Ascending aorta (tissue), 2 donors: ENCODE measurements around the gene MAOA. TPM values are rescaled to one million over a fixed set of nuclear protein-coding genes. Genes with fewer than 3 reads are reported as not detected.

Source experiments
- DNase-seq, 2 donors: peaks; one replicate each; pipeline ENCODE4 v3.0.0-alpha.2; 2019; ENCODE audit warnings: low spot score in 2 of 2
- H3K27ac ChIP-seq, 2 donors: fragments of 200-600 bp; sonication (generic); one replicate each; pipeline ENCODE4 v1.5.1; 2016 to 2017; ENCODE audit warnings: mild to moderate bottlenecking in 1 of 2
- H3K27me3 ChIP-seq: fragments of 200-600 bp; sonication (generic); one replicate; pipeline ENCODE4 v1.5.1; 2017
- H3K36me3 ChIP-seq, 2 donors: fragments of 200-600 bp; sonication (generic); one replicate each; pipeline ENCODE4 v1.5.1; 2016
- H3K4me1 ChIP-seq, 2 donors: fragments of 200-600 bp; sonication (generic); one replicate each; pipeline ENCODE4 v1.5.1; 2016 to 2017; ENCODE audit warnings: mild to moderate bottlenecking in 1 of 2
- H3K4me3 ChIP-seq, 2 donors: fragments of 200-600 bp; sonication (generic); one replicate each; pipeline ENCODE4 v1.5.1; 2016 to 2017; ENCODE audit warnings: mild to moderate bottlenecking in 1 of 2
- H3K9me3 ChIP-seq, 2 donors: fragments of 200-600 bp; sonication (generic); one replicate each; pipeline ENCODE4 v1.5.1; 2016
- CTCF ChIP-seq, 3 experiments: fragments of 200-600 bp in 2 of 3; fragments of 450-650 bp in 1 of 3; sonication (generic) in 2 of 3; IDR thresholded peaks; one replicate each; pipeline ENCODE4 v1.5.1; 2016 to 2019; ENCODE audit warnings: antibody characterized with exemption in 3 of 3, mild to moderate bottlenecking in 1 of 3, moderate library complexity in 1 of 3
- intact Hi-C: fragments of 100-400 bp; cut with DNase I; formaldehyde crosslinking; loops from one replicate; pipeline ENCODE4 v1.15.1; 2023
- total RNA-seq: library from RNA; depleted of rRNA; stranded (reverse); fragments of >200 nt; gene quantifications from one replicate; pipeline ENCODE4 v1.1.0, GENCODE V29; 2016

MAOA gene
- total RNA-seq, 1 donor from 2014 or later, result 93.6 TPM

GRCh38 chrX:43747476-43747875 is 91.4 kb downstream of the MAOA start:
- no peak for TF ChIP-seq CTCF (IDR thresholded peaks at IDR 0.05)
- Histone ChIP-seq H3K27ac (no peak overlapping the region), H3K9me3 (no peaks in the 10 kb centered on the region), H3K4me3 (no peak overlapping the region), H3K27me3 (no peaks in the 10 kb centered on the region), H3K4me1 (no peaks in the 10 kb centered on the region), H3K36me3 (peaks cover 6 to 17% of the 10 kb centered on the region in 2 donors)
- intact Hi-C loops, result loop anchor here (2.0 kb wide), 1 partner anchor 93 kb away; no protein-coding TSS in a partner anchor
- DNase-seq, result no peak

DNA sequence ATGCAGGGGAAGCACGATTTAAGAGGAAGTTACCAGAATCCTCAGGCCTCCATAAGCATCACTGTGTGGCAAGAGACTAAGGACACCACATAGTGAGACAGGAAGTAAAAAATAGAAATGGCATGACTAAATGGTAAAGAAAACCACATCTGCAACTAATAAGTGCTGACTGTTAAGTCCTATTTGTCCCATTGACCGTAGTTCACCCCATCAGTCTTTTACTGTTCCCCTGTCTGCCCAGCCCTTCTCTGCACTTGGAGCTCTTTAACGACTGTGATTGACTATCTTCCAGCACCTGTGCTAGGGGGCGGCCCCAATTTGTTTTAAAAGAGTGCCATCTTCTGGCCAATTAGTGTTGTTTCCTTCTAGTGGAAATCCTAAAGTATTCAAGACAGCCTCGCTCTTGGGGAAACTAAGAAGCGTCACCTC is 94.2 kb downstream of the MAOA start:
- peak in 1 of 2 donors; percentile 72 for DNase-seq
- Histone ChIP-seq H3K9me3 (no peaks in the 10 kb centered on the region), H3K36me3 (no peaks in the 10 kb centered on the region), H3K4me1 (no peaks in the 10 kb centered on the region), H3K27me3 (no peaks in the 10 kb centered on the region), H3K4me3 (no peak overlapping the region), H3K27ac (no peak overlapping the region)
- peak; percentile 44 to 60 (median 51) for TF ChIP-seq CTCF (IDR thresholded peaks at IDR 0.05)
- intact Hi-C loops, result loop anchor here (1.0 kb wide), 1 partner anchor 190 kb away; no protein-coding TSS in a partner anchor

DNA sequence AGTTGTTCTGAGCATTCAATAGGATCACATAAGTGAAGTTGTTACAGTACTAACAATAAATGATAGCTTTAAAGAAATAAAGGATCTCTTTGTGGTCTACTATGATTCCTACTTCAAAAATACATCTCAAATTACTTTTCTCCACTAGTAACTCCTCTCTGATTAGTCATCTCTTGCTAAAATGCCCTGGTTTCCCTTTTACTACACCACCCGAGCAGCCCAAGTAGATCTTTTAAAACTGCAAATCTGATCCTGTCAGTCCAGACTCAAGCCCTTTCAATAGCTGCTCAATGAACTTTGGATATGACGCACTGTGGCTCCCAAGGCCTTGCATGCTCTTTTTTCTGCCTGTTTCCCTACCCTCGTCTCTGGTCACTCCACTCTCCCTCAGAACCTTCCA is 97.5 kb downstream of the MAOA start:
- H3K9me3 ChIP-seq, result no peaks in the 10 kb centered on the region
- no peaks in the 10 kb centered on the region for H3K36me3 ChIP-seq
- no peak overlapping the region for H3K27ac ChIP-seq
- no peaks in the 10 kb centered on the region for H3K4me1 ChIP-seq
- no peaks in the 10 kb centered on the region for H3K27me3 ChIP-seq
- H3K4me3 ChIP-seq, result no peak overlapping the region
- intact Hi-C loops, result no loop called here
- TF ChIP-seq CTCF (IDR thresholded peaks at IDR 0.05), result no peak
- no peak for DNase-seq

DNA sequence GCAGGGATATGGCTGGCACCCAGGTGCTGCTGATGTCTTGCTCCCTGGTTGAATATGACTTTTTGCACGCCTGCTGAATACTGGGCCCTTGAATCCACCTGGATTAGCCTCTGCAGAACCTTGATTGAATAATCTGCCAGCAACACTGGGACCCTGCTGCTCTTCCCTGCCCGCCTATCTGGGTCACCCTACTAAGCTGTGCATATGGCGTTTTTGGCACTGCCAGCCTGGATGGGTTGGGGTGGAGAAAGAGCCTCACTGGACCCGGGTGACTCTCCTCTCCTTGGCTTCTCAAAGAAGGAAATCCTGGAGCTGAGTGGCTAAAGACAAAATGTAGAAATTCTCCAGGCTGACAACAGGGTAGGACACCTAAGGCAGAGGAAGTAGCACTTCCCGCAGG is 100.0 kb downstream of the MAOA start:
- H3K9me3 ChIP-seq, result no peaks in the 10 kb centered on the region
- intact Hi-C loops, result no loop called here
- DNase-seq, result no peak
- no peak overlapping the region for H3K4me3 ChIP-seq
- no peaks in the 10 kb centered on the region for H3K4me1 ChIP-seq
- H3K27ac ChIP-seq, result no peak overlapping the region
- no peaks in the 10 kb centered on the region for H3K27me3 ChIP-seq
- no peaks in the 10 kb centered on the region for H3K36me3 ChIP-seq
- TF ChIP-seq CTCF (IDR thresholded peaks at IDR 0.05), result no peak

DNA sequence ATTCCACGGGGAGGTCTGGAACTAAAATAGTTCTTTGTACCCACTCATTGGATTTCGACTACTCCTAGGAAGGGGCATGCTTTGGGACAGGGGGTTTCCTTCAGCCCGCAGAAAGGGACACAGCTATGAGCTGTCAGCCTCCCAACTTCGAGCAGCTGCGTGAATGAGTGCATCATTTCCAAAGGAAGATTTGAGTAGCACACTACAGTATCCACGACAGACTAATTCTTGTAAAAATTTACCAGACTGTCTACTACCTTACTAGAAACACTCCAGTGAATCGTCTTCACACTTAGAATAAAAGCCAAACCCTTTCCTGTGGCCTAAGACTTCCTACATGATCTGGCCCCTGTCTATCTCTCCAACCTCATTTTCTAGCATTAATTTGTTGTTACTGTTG is 101.9 kb downstream of the MAOA start:
- Histone ChIP-seq H3K9me3 (no peaks in the 10 kb centered on the region), H3K27me3 (no peaks in the 10 kb centered on the region), H3K36me3 (no peaks in the 10 kb centered on the region), H3K4me1 (no peaks in the 10 kb centered on the region), H3K27ac (no peak overlapping the region), H3K4me3 (no peak overlapping the region)
- intact Hi-C loops, result no loop called here
- TF ChIP-seq CTCF (IDR thresholded peaks at IDR 0.05), result no peak
- DNase-seq, result no peak
